GM18517 (cell line): Measurements from ENCODE around the gene CCDC186.
A peak's percentile ranks its signal among the peaks of the same experiment; 100 is the strongest.

Experiments used
- ATAC-seq: cut with Tn5 transposase; IDR thresholded peaks from one replicate; pipeline ENCODE4 v1.9.1; 2021; ENCODE audit warnings: mild to moderate bottlenecking, moderate library complexity; ENCODE audit not compliant: unreplicated experiment

Gene CCDC186

GRCh38 chr10:114173921-114174694 is at the start of gene CCDC186:
Gene CCDC186, minus strand, starts transcription at chr10:114174203. Its CDS starts 10,935 bp downstream, at chr10:114163268.
- peak; percentile 93 for ATAC-seq

- no peak for ATAC-seq
Measured at GRCh38 chr10:114223066-114223465, 49.1 kb upstream of the CCDC186 start.

GRCh38 chr10:114221235-114221634 is 47.2 kb upstream of the CCDC186 start:
- ATAC-seq = no peak

- no peak for ATAC-seq
Measured at GRCh38 chr10:114220281-114220680, 46.3 kb upstream of the CCDC186 start.

GRCh38 chr10:114215033-114215432 is 41.0 kb upstream of the CCDC186 start:
- ATAC-seq = no peak

- no peak for ATAC-seq
Measured at GRCh38 chr10:114212153-114212552, 38.1 kb upstream of the CCDC186 start.

- ATAC-seq = no peak
Measured at GRCh38 chr10:114208351-114208750, 34.3 kb upstream of the CCDC186 start.

GRCh38 chr10:114207349-114207748 is 33.3 kb upstream of the CCDC186 start:
- ATAC-seq = no peak

GRCh38 chr10:114206902-114207301 is 32.9 kb upstream of the CCDC186 start:
- no peak for ATAC-seq

- ATAC-seq = no peak
Measured at GRCh38 chr10:114202812-114203211, 28.8 kb upstream of the CCDC186 start.

GRCh38 chr10:114199239-114199638 is 25.2 kb upstream of the CCDC186 start:
- no peak for ATAC-seq

- peak; percentile 91 for ATAC-seq
Measured at GRCh38 chr10:114195079-114195478, 21.1 kb upstream of the CCDC186 start.

- ATAC-seq = no peak
Measured at GRCh38 chr10:114189700-114190099, 15.7 kb upstream of the CCDC186 start.

GRCh38 chr10:114188900-114189299 is 14.9 kb upstream of the CCDC186 start:
- ATAC-seq = no peak

GRCh38 chr10:114188001-114188400 is 14.0 kb upstream of the CCDC186 start:
- ATAC-seq = no peak

- no peak for ATAC-seq
Measured at GRCh38 chr10:114184276-114184675, 10.3 kb upstream of the CCDC186 start.

- ATAC-seq = no peak
Measured at GRCh38 chr10:114183563-114183962, 9.6 kb upstream of the CCDC186 start.

GRCh38 chr10:114181971-114182370 is 8.0 kb upstream of the CCDC186 start:
- no peak for ATAC-seq

GRCh38 chr10:114180937-114181336 is 6.9 kb upstream of the CCDC186 start:
- ATAC-seq = no peak

GRCh38 chr10:114179747-114180146 is 5.7 kb upstream of the CCDC186 start:
- ATAC-seq = no peak

GRCh38 chr10:114179148-114179547 is 5.1 kb upstream of the CCDC186 start, which contains the start of gene TDRD1:
Gene TDRD1, plus strand, starts transcription at chr10:114179353. Its CDS starts 8,479 bp downstream, at chr10:114187832.
- no peak for ATAC-seq

- no peak for ATAC-seq
Measured at GRCh38 chr10:114176511-114176910, 2.5 kb upstream of the CCDC186 start.

GRCh38 chr10:114175667-114176066 is 1.7 kb upstream of the CCDC186 start:
- ATAC-seq = no peak
